Erythroblast (primary cell): ENCODE measurements around the gene GLI2.

Experiments
- GATA1 ChIP-seq: IDR thresholded peaks from 2 replicates; pipeline ENCODE4 v1.6.1; 2011; ENCODE audit warnings: low read depth, mild to moderate bottlenecking, control low read depth, low read length, moderate library complexity
- POLR2A ChIP-seq: IDR thresholded peaks from 2 replicates; pipeline ENCODE4 v1.6.1; 2011; ENCODE audit warnings: mild to moderate bottlenecking, low read length

GRCh38 chr2:120783371-120783791 lies 47.7 kb downstream of the GLI2 start:
- TF ChIP-seq POLR2A (no peak), GATA1 (no peak)
